CD4-positive, alpha-beta T cell treated with Interleukin-1 beta for 1 hour (primary cell): ENCODE data around the gene PLA2G4D.

Source experiments
- DNase-seq, 2 donors: peaks; one replicate each; pipeline ENCODE4 v3.0.0-alpha.2; 2020 to 2022

PLA2G4D gene

GRCh38 chr15:42048080-42048820 is 46.1 kb downstream of the PLA2G4D start:
- DNase-seq = no peak

DNA sequence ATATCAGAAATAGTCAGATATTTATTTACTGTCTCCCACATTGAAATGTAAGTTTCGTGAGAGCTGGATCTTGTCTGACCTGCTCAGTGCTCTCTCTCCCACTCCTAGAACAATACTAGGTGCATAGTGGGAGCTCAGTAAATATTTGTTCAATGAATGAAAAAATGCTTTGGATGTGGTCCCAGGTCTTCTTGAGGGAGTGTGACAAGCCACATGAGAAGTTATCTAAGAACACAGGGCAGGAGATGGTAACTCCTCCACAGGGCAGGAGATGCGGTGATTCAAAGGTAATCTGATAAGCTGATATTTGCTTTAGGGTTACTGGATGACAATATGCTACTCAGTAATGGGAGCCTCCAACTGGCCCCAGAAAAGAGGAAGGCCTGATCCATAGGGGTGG is 47.8 kb downstream of the PLA2G4D start:
- no peak for DNase-seq

DNA sequence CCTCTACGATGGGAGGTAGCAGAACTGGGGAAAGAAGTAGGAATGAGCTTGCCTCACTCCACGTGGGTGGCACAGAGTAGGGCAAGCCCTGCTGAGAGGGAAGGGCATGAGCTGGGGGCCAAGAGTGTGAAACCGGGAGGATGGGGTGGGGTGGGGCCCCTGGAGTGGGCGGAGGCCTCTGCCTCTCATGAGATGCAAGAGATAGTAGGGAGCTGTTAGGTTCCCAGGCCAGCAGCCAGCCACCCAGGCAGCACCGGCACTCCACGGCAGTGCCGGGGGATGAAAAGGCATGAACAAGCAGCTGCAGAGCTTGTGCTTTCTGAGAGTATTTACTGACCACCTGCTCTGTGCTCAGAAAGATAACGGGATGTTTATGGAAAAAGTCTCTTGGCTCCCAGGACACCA is 49.1 kb downstream of the PLA2G4D start:
- no peak for DNase-seq

- DNase-seq = no peak
Observed at GRCh38 chr15:42042602-42043400, 51.6 kb downstream of the PLA2G4D start.

- no peak for DNase-seq
Observed at GRCh38 chr15:42038401-42038800, 56.0 kb downstream of the PLA2G4D start.

DNA sequence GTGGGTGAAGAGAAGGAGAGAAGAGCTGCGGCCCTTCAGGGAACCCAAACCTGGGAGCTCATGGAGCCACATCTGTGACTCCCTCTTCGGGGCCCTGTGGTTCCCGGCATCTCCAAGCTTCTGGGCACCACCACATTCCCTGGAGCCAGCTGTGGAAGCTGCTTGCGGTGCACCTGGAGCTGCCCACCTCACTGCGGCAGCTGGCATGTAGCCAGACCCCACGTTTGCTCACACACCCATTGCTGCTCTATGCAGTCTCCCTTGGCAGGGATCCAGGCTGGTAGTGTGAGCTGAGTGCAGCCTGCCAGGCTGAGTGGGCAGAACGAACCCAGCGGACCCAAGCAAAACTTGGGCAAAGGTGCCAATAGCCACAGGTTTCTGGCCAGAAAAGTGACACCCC is 56.7 kb downstream of the PLA2G4D start:
- DNase-seq = no peak

DNA sequence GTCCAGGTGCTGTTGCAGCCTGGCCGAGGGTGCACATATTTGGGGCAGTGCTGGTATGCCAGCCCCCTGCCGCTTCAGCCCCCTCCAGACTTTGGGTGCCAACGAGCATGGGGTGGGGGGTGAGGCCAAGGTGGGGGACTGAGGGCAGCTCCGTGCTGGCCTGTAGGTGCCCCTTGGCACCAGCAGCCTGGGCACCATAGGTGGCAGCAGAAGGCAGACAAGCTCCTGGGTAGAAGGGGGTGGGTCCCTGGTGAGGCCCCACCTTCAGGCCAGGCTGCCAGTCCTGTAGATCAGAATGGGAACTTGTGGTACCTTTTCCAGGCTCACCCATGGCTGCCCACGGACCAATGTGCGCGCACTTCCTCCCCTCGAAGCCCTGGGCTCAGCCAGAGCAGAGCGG is 57.4 kb downstream of the PLA2G4D start:
- DNase-seq = no peak

DNA sequence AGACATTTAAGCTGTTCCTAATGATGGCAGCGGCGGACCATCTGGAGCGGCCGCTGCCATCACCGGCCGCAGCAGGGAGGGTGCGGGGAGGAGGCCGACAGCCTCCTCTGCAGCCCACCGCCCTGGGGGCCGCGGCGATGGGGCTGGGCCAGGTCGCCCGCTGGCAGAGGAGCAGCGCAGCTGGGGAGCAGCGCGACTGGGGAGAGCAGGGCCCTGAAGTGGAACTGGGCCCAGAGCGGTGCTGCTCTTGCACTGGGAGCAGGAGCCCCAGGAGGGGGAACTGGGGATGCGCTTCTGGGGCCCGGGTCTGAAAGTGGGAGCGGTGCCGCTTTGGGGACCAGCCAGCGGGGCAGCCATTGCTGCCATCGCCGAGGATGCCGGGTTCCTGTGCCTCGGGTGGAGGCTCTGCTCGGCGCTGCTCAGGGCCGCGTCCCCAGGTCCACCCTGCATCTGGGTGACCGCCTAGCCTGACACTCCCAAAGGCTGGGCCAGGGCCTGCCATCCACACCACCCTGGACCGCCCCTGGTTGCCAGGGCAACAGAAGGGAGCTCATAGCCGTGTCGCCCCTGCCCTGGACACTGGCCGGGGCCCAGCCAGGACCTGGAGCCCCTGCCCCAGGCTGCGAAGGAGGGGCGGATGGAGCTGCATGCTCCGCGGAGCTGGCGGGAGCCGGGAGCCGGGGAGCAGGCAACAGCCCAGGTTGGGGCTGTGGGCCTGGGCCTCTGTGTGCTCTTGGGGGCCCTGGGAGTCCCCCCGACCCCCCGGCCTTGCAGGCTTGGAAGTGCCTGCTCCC is 58.1 kb downstream of the PLA2G4D start:
- DNase-seq = no peak

DNA sequence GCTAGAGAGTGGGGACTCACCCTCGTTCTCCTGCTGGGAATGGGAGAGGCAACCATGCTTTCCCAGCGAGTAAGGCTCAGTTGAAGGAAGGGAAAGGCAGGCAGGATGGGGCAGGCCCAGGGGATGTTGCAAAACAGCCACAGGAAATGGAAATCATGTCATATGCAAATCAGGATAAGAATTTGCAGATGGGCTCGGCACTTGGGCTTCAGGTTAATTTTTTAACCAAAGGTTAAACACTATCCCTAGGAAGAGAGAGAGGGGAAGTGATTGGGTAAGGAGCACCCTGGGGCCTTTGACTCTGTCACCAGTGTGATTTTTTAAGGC is 59.0 kb downstream of the PLA2G4D start:
- DNase-seq = peak in 1 of 2 donors; percentile 14

DNA sequence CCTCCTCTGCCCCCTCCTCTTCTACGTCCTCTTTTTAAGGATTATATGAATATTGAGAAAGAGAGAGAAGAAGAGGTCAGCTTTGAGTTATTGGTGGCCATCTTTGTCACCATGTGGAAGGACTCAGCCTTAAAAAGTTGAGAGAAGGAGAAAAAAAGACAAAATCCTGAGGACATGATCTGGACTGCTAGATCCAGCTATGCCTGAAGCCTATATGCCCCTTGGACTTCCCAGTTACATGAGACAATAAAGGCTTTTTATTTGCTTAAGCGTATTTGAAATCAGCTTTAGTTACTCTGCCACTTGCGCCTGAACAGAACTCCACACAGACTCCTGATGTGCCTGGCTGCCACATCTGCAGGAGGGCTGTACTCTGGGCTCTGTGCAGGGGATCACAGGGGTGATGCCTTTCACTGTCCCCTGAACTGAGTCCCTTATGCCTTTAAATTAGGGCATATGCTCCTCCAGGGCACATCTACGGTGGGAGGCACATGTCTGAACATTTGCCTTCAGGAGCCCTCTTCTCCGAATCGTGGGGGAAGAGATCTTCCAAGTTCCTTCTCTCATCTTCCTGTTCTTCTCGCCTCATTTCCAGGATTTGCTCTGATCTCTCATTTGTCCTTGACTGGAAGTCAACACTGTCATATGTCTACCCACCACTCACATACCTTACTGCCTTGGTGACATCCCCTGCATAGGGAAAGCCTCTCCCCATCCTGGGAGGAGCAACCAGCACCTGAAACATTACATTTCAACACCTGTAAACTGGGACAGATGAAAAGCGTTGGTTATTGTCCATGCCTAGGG is 59.5 kb downstream of the PLA2G4D start:
- no peak for DNase-seq

DNA sequence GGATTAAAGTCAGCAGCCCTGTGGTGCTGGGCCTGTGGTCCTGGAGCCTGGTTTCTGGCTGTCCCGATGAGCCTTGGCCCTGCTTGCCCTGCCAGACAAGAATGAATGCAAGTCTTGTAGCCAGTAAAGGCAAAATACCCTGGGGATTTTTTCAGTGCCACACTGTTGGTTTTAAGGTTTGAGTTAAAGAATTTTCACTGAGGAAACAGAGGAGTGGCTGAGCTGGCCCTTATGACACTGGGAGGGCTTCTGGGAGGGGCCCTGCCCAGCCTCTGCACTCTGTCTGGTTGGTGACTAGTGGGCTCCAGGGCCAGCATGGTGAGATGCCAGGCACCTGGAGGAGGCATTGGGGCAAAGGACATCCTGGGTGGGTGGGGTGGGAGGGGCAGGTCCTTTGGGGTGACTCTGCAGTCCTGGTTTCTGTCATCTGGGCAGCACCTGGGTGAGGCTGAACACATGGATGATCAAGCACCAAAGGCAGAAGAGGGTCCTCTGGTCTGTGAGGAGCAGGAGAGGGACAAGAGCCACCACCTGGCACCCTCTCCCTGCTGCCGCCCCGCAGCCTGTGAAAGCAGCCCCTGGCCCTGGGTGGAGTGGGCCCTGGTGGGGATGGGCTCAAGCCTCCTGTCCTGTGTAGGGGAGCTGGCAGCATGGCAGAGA is 61.0 kb downstream of the PLA2G4D start:
- no peak for DNase-seq

GRCh38 chr15:42032376-42033213 is 61.8 kb downstream of the PLA2G4D start:
- DNase-seq = no peak

DNA sequence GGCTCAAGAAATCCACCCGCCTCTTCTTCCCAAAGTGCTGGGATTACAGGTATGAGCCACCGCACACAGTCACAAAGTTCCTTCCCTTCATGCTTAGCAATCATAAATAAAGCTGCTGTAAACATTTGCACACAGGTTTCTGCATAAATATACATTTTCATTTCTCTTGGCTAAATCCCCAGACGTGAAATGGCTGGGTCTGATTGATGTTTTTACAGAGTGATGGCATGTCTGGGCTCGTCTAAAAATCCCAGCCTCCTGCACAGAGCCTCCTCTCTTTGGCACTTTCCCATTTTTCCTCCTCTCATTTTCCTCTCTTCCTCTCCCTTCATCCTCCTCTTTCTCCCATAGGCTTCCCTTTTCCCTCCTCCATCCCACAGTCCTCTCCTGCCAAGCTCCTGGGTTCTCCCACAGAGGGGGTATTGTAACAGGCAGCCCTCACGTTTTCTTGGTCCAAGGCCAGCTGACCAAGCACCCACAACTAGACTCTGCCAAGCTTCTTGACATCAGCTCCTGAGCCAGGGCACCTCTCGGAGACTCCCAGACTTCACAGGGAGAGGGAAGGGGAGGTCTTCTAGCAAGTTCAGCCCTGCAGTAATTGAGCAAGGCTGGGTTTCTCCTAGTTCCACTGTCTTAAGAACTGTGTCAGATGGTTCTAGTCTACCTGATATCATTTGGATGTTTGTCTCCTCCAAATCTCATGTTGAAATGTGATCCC is 63.0 kb downstream of the PLA2G4D start:
- DNase-seq = no peak

- no peak for DNase-seq
Observed at GRCh38 chr15:42027521-42027920, 66.8 kb downstream of the PLA2G4D start.

- no peak for DNase-seq
Observed at GRCh38 chr15:42024303-42024702, 70.1 kb downstream of the PLA2G4D start.

- no peak for DNase-seq
Observed at GRCh38 chr15:42021593-42021992, 72.8 kb downstream of the PLA2G4D start.

- DNase-seq = no peak
Observed at GRCh38 chr15:42020713-42021273, 73.6 kb downstream of the PLA2G4D start, which contains the start of gene PLA2G4E. Gene PLA2G4E (minus strand): TSS chr15:42021042. CDS start chr15:42021030, 12 bp downstream.

DNA sequence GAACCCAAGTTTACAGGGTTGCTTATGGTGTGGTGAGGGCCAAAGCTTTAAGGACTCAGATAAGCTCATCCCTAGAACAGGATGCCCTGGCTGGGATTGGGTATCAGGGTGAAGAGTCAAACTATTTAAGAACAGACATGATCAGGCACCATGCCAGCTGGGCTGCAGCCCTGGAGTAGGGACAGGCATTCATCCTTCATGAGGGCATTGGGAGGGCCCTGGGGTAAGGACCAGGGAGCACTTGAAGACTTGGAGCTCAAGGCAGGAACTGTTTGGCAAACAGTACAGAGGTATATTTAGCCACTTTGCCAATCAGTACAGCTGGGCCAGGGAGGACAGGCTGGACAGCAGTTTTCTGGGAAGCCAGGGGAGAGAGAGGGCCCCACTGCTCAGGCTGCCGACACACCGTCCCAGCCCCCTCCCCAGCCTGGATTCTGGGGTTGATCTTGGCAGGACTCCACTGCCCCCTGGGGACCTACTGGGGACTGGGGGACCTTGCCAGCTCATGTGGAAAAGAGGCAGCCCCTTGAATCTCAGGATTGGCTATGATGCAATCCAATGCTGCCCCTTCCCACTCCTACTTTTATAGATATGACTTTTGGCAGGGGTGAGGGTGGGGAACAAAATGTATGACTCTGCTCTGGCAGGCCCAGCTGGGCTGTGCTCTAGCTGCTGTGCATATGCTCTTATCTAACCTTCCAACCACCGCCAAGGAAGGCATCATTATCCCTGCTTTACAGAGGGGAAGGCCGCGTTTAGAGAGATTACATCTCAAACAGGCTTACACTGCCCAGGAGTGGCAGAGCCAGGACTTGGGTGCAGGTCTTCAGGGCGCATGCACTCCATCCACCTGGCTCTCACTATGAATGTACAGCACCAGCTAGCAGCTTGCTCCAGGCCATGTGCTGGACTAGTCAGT is 75.8 kb downstream of the PLA2G4D start:
- DNase-seq = no peak
